ENCODE measurements around the gene DHRSX. TPM values are rescaled to one million over a fixed set of nuclear protein-coding genes. Genes with fewer than 3 reads are reported as not detected.

The DHRSX gene
- total RNA-seq: 10 to 100 TPM; 24.3 to 45.4 TPM

DNA sequence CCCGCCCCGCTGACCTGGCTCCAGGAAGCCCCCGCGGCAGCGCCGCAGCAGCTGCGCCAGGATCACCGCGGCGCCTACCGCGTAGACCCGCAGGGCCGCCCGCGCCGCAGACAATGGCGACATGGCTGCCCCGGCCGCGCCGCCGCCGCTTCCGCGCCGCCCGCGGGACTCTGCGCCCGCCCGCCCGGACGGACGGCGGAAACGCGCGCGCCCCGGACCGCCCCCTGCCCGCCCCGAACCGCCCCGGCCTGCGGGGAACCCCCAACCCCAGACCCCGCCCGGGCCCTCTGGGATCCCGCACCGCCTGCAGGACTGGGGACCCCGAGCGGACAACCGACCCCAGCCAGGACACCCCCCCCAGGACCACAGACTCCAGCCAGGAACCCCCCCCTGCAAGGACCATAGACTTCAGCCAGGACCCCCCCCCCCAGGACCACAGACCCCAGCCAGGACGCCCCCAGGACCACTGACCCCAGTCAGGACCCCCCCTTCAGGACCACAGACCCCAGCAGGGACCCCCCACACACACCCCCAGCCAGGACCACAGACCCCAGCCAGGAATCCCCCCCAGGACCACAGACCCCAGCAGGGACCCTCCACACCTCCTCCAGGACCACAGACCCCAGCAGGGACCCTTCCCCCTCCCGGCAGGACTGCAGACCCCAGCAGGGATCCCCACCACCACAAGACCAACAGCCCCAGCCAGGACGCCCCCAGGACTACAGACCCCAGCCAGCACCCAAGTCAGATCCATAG is at the start of gene DHRSX, which contains the start of gene ZBED1:
Gene DHRSX (minus strand): TSS at position 174 of the 756 bp plus-strand sequence. CDS start 51 bp downstream, at position 123.
Gene ZBED1 (minus strand): TSS at position 174 of the 756 bp plus-strand sequence. CDS start 10,257 bp downstream, outside the sequence.

Other genes with a start within 250 kb of the DHRSX start
- 10 to 100 TPM; 44.0 to 45.0 TPM for gene ZBED1, start within 50 bp of the DHRSX start, total RNA-seq
- 100 to 1,000 TPM; 205 to 364 TPM for gene CD99, start 190.3 kb upstream of the DHRSX start, total RNA-seq

Measured in melanocyte of skin (primary cell).